Heart left ventricle (tissue), 16 donors: ENCODE results near the gene INPP5D. TPM values are rescaled to one million over a fixed set of nuclear protein-coding genes. Genes with fewer than 3 reads are reported as not detected.

Experiments
- ATAC-seq, 4 donors: fragments of 200-7000 bp; cut with Tn5 transposase; one replicate each; pipeline ENCODE4 v1.9.1; 2020 to 2022; ENCODE audit warnings: moderate library complexity in 4 of 4, mild to moderate bottlenecking in 3 of 4, moderate number of reproducible peaks in 1 of 4
- DNase-seq, 5 donors: peaks; one replicate each; pipeline ENCODE4 v3.0.0-alpha.2; 2020
- H3K27ac ChIP-seq, 12 donors: fragments of 200-600 bp; sonication (generic) in 4 of 12; one replicate each; pipeline versions ENCODE4 v1.5.0 to v1.8.0; 2016 to 2022; ENCODE audit warnings: mild to moderate bottlenecking in 2 of 12
- H3K27me3 ChIP-seq, 9 donors: fragments of 200-600 bp; sonication (generic) in 2 of 9; one replicate each; pipeline versions ENCODE4 v1.5.1 to v1.8.0; 2016 to 2022; ENCODE audit warnings: mild to moderate bottlenecking in 3 of 9
- H3K36me3 ChIP-seq, 9 donors: fragments of 200-600 bp; sonication (generic) in 2 of 9; one replicate each; pipeline versions ENCODE4 v1.5.0 to v1.8.0; 2018 to 2022; ENCODE audit warnings: mild to moderate bottlenecking in 2 of 9
- H3K4me1 ChIP-seq, 12 donors: fragments of 200-600 bp; sonication (generic) in 4 of 12; one replicate each; pipeline versions ENCODE4 v1.5.0 to v1.8.0; 2016 to 2022; ENCODE audit warnings: mild to moderate bottlenecking in 3 of 12
- H3K4me3 ChIP-seq, 12 donors: fragments of 200-600 bp; sonication (generic) in 4 of 12; one replicate each; pipeline versions ENCODE4 v1.5.0 to v1.8.0; 2017 to 2022; ENCODE audit warnings: mild to moderate bottlenecking in 9 of 12, moderate library complexity in 4 of 12
- H3K9me3 ChIP-seq, 12 donors: fragments of 200-600 bp; sonication (generic) in 4 of 12; one replicate each; pipeline versions ENCODE4 v1.5.0 to v1.8.0; 2016 to 2022; ENCODE audit warnings: mild to moderate bottlenecking in 1 of 12
- POLR2A ChIP-seq, 2 donors: fragments of 450-650 bp; IDR thresholded peaks; one replicate each; pipeline ENCODE4 v1.6.1; 2017; ENCODE audit warnings: antibody characterized with exemption in 2 of 2, mild to moderate bottlenecking in 2 of 2, moderate library complexity in 2 of 2
- WGBS, 4 donors: extraction: QIAGEN DNeasy Blood & Tissue Kit in 2 of 4; methylation state at CpG; one replicate each; pipeline versions ENCODE4 v1.1.5 to v1.1.7; 2013 to 2018; 5-methylcytosine and 5-hydroxymethylcytosine counted together
- intact Hi-C, 10 donors: fragments of 100-400 bp; cut with DNase I; formaldehyde crosslinking; loops; one replicate each; pipeline versions ENCODE4 v1.11.1 to v1.14.2; 2022
- polyA plus RNA-seq, 2 donors: library from polyadenylated mRNA; stranded (reverse); fragments of 200-250 nt; gene quantifications; one replicate each; pipeline ENCODE4 v1.2.3, GENCODE V29; 2013
- total RNA-seq, 9 donors: library from RNA; depleted of rRNA in 2 of 9; stranded (reverse); fragments of >200 nt in 2 of 9; fragmentation: NEBNext Ultra II Directional in 3 of 9; extraction: Animal tissue kit (Norgen Biotek cat#: 25700) in 3 of 9; gene quantifications; one replicate each; pipeline versions ENCODE4 v1.1.0 to v1.2.4, GENCODE V29; 2016 to 2023
- TF ChIP-seq, protein P1 (sequence below), 12 donors: fragments of 200-600 bp; sonication (generic) in 4 of 12; IDR thresholded peaks; one replicate each; pipeline versions ENCODE4 v1.5.0 to v1.8.0; 2018 to 2022; ENCODE audit warnings: antibody characterized with exemption in 12 of 12, mild to moderate bottlenecking in 5 of 12
- donor health status: ischemic (EF 13 %, LVEDD 7.1; RV severe dilation, severe dysfunction).
- donor health status: healthy with polysubstance abuse.
- donor health status: DM: no; HTN: yes; CAD: no.
- donor health status: DM: no; HTN: no; CAD: no.
- donor health status: ischemic (EF 25% LVEDD 6.9; RV normal size, moderate dysfunction).
- donor health status: ischemic (EF 25% LVEDD 5.7; RV mildly dilated, moderate dysfunction).
- donor health status: healthy.
- donor health status: DM: yes; HTN: yes; CAD: no.
- donor health status: ischemic (EF 35%, LVEDD 5.7; RV mildly dilated, moderate dysfunction).
- donor health status: nonischemic (EF 11% LVEDD 7.7; RV severe dilation, severe dysfunction).
- donor health status: DM: yes; HTN: yes; CAD: no.
- donor health status: PGD.
- donor health status: ischemic (EF 29% LVEDD 5.4; RV normal size, mild dysfunction).
- donor health status: nonischemic (EF 23%, LVEDD 6.1; RV moderate dilation, normal function).

INPP5D gene
- total and polyA plus RNA-seq, 11 donors, result 2.8 to 29.1 (median 4.9) TPM

- no peak overlapping the region for H3K4me3 ChIP-seq
- no peak overlapping the region for H3K27ac ChIP-seq
- ATAC-seq (no peak), DNase-seq (no peak)
- H3K4me1 ChIP-seq, result peaks cover 0 to 7% (median 0%) of the 10 kb centered on the region in 12 donors
- no peaks in the 10 kb centered on the region for H3K36me3 ChIP-seq
- WGBS, 4 donors, result 79 to 82% (median 80%) methylated on average over 2 of the region's 2 CpGs
- no peaks in the 10 kb centered on the region for H3K27me3 ChIP-seq
- no peaks in the 10 kb centered on the region for H3K9me3 ChIP-seq
- TF ChIP-seq POLR2A (IDR thresholded peaks at IDR 0.05), result no peak
- TF ChIP-seq, protein P1, sequence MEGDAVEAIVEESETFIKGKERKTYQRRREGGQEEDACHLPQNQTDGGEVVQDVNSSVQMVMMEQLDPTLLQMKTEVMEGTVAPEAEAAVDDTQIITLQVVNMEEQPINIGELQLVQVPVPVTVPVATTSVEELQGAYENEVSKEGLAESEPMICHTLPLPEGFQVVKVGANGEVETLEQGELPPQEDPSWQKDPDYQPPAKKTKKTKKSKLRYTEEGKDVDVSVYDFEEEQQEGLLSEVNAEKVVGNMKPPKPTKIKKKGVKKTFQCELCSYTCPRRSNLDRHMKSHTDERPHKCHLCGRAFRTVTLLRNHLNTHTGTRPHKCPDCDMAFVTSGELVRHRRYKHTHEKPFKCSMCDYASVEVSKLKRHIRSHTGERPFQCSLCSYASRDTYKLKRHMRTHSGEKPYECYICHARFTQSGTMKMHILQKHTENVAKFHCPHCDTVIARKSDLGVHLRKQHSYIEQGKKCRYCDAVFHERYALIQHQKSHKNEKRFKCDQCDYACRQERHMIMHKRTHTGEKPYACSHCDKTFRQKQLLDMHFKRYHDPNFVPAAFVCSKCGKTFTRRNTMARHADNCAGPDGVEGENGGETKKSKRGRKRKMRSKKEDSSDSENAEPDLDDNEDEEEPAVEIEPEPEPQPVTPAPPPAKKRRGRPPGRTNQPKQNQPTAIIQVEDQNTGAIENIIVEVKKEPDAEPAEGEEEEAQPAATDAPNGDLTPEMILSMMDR (IDR thresholded peaks at IDR 0.05), result no peak
- intact Hi-C loops, result no loop called here
Measured at GRCh38 chr2:233226511-233227031, 166.4 kb downstream of the INPP5D start.

- DNase-seq, result no peak
- intact Hi-C loops, result no loop called here
- WGBS, 4 donors, result 77 to 81% (median 79%) methylated on average over 7 of the region's 7 CpGs
Measured at GRCh38 chr2:233227346-233227978, 167.3 kb downstream of the INPP5D start.

GRCh38 chr2:233228376-233228775, 168.2 kb downstream of the INPP5D start:
- TF ChIP-seq POLR2A (IDR thresholded peaks at IDR 0.05), result no peak
- TF ChIP-seq, protein P1 (IDR thresholded peaks at IDR 0.05), result no peak
- no peak for DNase-seq
- H3K9me3 ChIP-seq, result no peaks in the 10 kb centered on the region
- WGBS, 4 donors, result 85 to 93% (median 86%) methylated on average over 3 of the region's 3 CpGs
- intact Hi-C loops, result no loop called here
- no peaks in the 10 kb centered on the region for H3K36me3 ChIP-seq
- H3K4me3 ChIP-seq, result no peak overlapping the region
- no peak overlapping the region for H3K27ac ChIP-seq
- ATAC-seq, result no peak
- no peaks in the 10 kb centered on the region for H3K27me3 ChIP-seq
- H3K4me1 ChIP-seq, result peaks cover 0 to 7% (median 0%) of the 10 kb centered on the region in 12 donors

More at GRCh38 chr2:233227346-233227978, 167.3 kb downstream of the INPP5D start:
- ATAC-seq, result no peak
- TF ChIP-seq POLR2A (IDR thresholded peaks at IDR 0.05), result no peak
- TF ChIP-seq, protein P1 (IDR thresholded peaks at IDR 0.05), result no peak
- Histone ChIP-seq H3K27me3 (no peaks in the 10 kb centered on the region), H3K27ac (no peak overlapping the region), H3K36me3 (no peaks in the 10 kb centered on the region), H3K4me1 (peaks cover 0 to 7% (median 0%) of the 10 kb centered on the region in 12 donors), H3K9me3 (no peaks in the 10 kb centered on the region), H3K4me3 (no peak overlapping the region)

GRCh38 chr2:233233618-233234230, 173.6 kb downstream of the INPP5D start:
- WGBS, 4 donors, result 54 to 74% (median 65%) methylated on average over 4 of the region's 4 CpGs
- no peak for DNase-seq

More at GRCh38 chr2:233233618-233234230, 173.6 kb downstream of the INPP5D start:
- Histone ChIP-seq H3K36me3 (no peaks in the 10 kb centered on the region), H3K9me3 (peaks cover 0 to 4% (median 0%) of the 10 kb centered on the region in 12 donors), H3K4me3 (no peak overlapping the region), H3K27ac (peak overlapping the region in 1 of 12 donors; percentile 12), H3K27me3 (no peaks in the 10 kb centered on the region), H3K4me1 (peaks cover 0 to 24% (median 0%) of the 10 kb centered on the region in 12 donors)
- TF ChIP-seq, protein P1 (IDR thresholded peaks at IDR 0.05), result no peak
- no peak for TF ChIP-seq POLR2A (IDR thresholded peaks at IDR 0.05)
- intact Hi-C loops, result no loop called here
- no peak for ATAC-seq
